ENCODE measurements around the gene CRTAP.

- TF ChIP-seq CTCF (conservative IDR thresholded peaks at IDR 0.05; ENCODE audit: low read length) = no peak
- no peak for TF ChIP-seq EZH2phosphoT487 (IDR thresholded peaks at IDR 0.05; ENCODE audit: borderline replicate concordance)
Observed at GRCh38 chr3:33137691-33138090, 23.9 kb downstream of the CRTAP start.
